HL-60 (cell line): Measurements from ENCODE around the gene RHCG.

Source experiments
- CTCF ChIP-seq: IDR thresholded peaks from one replicate; pipeline ENCODE4 v1.5.1; 2011; ENCODE audit warnings: low read length, control low read depth, inconsistent platforms; ENCODE audit not compliant: insufficient read depth
- GABPA ChIP-seq: IDR thresholded peaks from 2 replicates; pipeline ENCODE4 v1.6.1; 2012; ENCODE audit warnings: low read depth
- POLR2AphosphoS5 ChIP-seq: IDR thresholded peaks from 2 replicates; pipeline ENCODE4 v1.6.1; 2012; ENCODE audit warnings: low read depth
- REST ChIP-seq: IDR thresholded peaks from 2 replicates; pipeline ENCODE4 v1.6.1; 2012; ENCODE audit warnings: low read depth; ENCODE audit not compliant: insufficient replicate concordance

- TF ChIP-seq POLR2AphosphoS5, result no peak
- TF ChIP-seq CTCF, result no peak
- TF ChIP-seq GABPA, result no peak
- TF ChIP-seq REST, result no peak
Observed at GRCh38 chr15:89501646-89502045, 5.3 kb upstream of the RHCG start.
